Upper lobe of right lung (tissue), 1 donor: ENCODE data around the gene CYFIP1. TPM values are rescaled to one million over a fixed set of nuclear protein-coding genes. Genes with fewer than 3 reads are reported as not detected.
A peak's percentile ranks its signal among the peaks of the same experiment; 100 is the strongest.

Experiments
- ATAC-seq: fragments of 200-7000 bp; cut with Tn5 transposase; one replicate; pipeline ENCODE4 v1.9.1; 2020; ENCODE audit warnings: mild to moderate bottlenecking, moderate library complexity
- DNase-seq: peaks from one replicate; pipeline ENCODE4 v3.0.0-alpha.2; 2020
- H3K27ac ChIP-seq: fragments of 200-600 bp; one replicate; pipeline ENCODE4 v1.8.0; 2022
- H3K27me3 ChIP-seq: fragments of 200-600 bp; one replicate; pipeline ENCODE4 v1.8.0; 2022; ENCODE audit warnings: mild to moderate bottlenecking
- H3K36me3 ChIP-seq: fragments of 200-600 bp; one replicate; pipeline ENCODE4 v1.8.0; 2022
- H3K4me1 ChIP-seq: fragments of 200-600 bp; one replicate; pipeline ENCODE4 v1.8.0; 2022
- H3K4me3 ChIP-seq: fragments of 200-600 bp; one replicate; pipeline ENCODE4 v1.8.0; 2022; ENCODE audit warnings: mild to moderate bottlenecking
- H3K9me3 ChIP-seq: fragments of 200-600 bp; one replicate; pipeline ENCODE4 v1.8.0; 2022
- CTCF ChIP-seq: fragments of 200-600 bp; IDR thresholded peaks from one replicate; pipeline ENCODE4 v1.8.0; 2022; ENCODE audit warnings: antibody characterized with exemption
- intact Hi-C: fragments of 100-400 bp; cut with DNase I; formaldehyde crosslinking; loops from one replicate; pipeline ENCODE4 v1.11.0; 2022
- total RNA-seq: library from RNA; stranded (reverse); fragmentation: NEBNext Ultra II Directional; extraction: Animal tissue kit (Norgen Biotek cat#: 25700); gene quantifications from one replicate; pipeline ENCODE4 v1.2.1, GENCODE V29; 2021
- donor health status: DM: no; HTN: yes; CAD: no; lungs with severe emphysema.

Gene CYFIP1
- total RNA-seq, 1 donor from 2014 or later = 139 TPM

- H3K36me3 ChIP-seq = peaks cover 87% of the 10 kb centered on the region
- no peak overlapping the region for H3K4me3 ChIP-seq
- no peaks in the 10 kb centered on the region for H3K27me3 ChIP-seq
- no peaks in the 10 kb centered on the region for H3K4me1 ChIP-seq
- H3K27ac ChIP-seq = no peak overlapping the region
- ATAC-seq = no peak
- intact Hi-C loops = no loop called here
- no peak for DNase-seq
- no peaks in the 10 kb centered on the region for H3K9me3 ChIP-seq
- no peak for TF ChIP-seq CTCF
Observed at GRCh38 chr15:22903427-22903826, 76.7 kb downstream of the CYFIP1 start.

- TF ChIP-seq CTCF = no peak
- Histone ChIP-seq H3K36me3 (peaks cover 87% of the 10 kb centered on the region), H3K9me3 (no peaks in the 10 kb centered on the region), H3K27ac (no peak overlapping the region), H3K4me1 (no peaks in the 10 kb centered on the region), H3K27me3 (no peaks in the 10 kb centered on the region), H3K4me3 (no peak overlapping the region)
- DNase-seq (no peak), ATAC-seq (peak; percentile 9)
- intact Hi-C loops = no loop called here
Observed at GRCh38 chr15:22902981-22903380, 77.2 kb downstream of the CYFIP1 start.

- no peak for ATAC-seq
- no peak overlapping the region for H3K4me3 ChIP-seq
Observed at GRCh38 chr15:22902578-22902977, 77.6 kb downstream of the CYFIP1 start.

GRCh38 chr15:22902046-22902445 is 78.1 kb downstream of the CYFIP1 start:
- no peak for DNase-seq
- peaks cover 87% of the 10 kb centered on the region for H3K36me3 ChIP-seq
- no peaks in the 10 kb centered on the region for H3K4me1 ChIP-seq
- intact Hi-C loops = no loop called here
- ATAC-seq = no peak
- TF ChIP-seq CTCF = no peak
- no peak overlapping the region for H3K4me3 ChIP-seq
- no peaks in the 10 kb centered on the region for H3K9me3 ChIP-seq
- H3K27me3 ChIP-seq = no peaks in the 10 kb centered on the region
- H3K27ac ChIP-seq = no peak overlapping the region

More at GRCh38 chr15:22902578-22902977, 77.6 kb downstream of the CYFIP1 start:
- H3K4me1 ChIP-seq = no peaks in the 10 kb centered on the region
- TF ChIP-seq CTCF = no peak
- intact Hi-C loops = no loop called here
- no peaks in the 10 kb centered on the region for H3K9me3 ChIP-seq
- no peak overlapping the region for H3K27ac ChIP-seq
- H3K36me3 ChIP-seq = peaks cover 87% of the 10 kb centered on the region
- DNase-seq = no peak
- no peaks in the 10 kb centered on the region for H3K27me3 ChIP-seq

GRCh38 chr15:22895465-22896190 is 84.5 kb downstream of the CYFIP1 start:
- DNase-seq (no peak), ATAC-seq (no peak)
- no peak for TF ChIP-seq CTCF
- H3K27ac ChIP-seq = no peak overlapping the region
- no peak overlapping the region for H3K4me3 ChIP-seq
- intact Hi-C loops = no loop called here
- H3K9me3 ChIP-seq = no peaks in the 10 kb centered on the region
- H3K27me3 ChIP-seq = no peaks in the 10 kb centered on the region
- H3K4me1 ChIP-seq = no peaks in the 10 kb centered on the region
- peaks cover 77% of the 10 kb centered on the region for H3K36me3 ChIP-seq

- no peak overlapping the region for H3K4me3 ChIP-seq
- intact Hi-C loops = no loop called here
- DNase-seq (no peak), ATAC-seq (no peak)
- no peaks in the 10 kb centered on the region for H3K27me3 ChIP-seq
- H3K9me3 ChIP-seq = no peaks in the 10 kb centered on the region
- no peak for TF ChIP-seq CTCF
- H3K4me1 ChIP-seq = no peaks in the 10 kb centered on the region
- H3K36me3 ChIP-seq = peaks cover 65% of the 10 kb centered on the region
- no peak overlapping the region for H3K27ac ChIP-seq
Observed at GRCh38 chr15:22893881-22894280, 86.3 kb downstream of the CYFIP1 start.
